Measurements from ENCODE around the gene LUZP1. TPM values are rescaled to one million over a fixed set of nuclear protein-coding genes. Genes with fewer than 3 reads are reported as not detected.

The LUZP1 gene
- total RNA-seq, 1 experiment from 2014 or later, result 22.4 TPM

DNA sequence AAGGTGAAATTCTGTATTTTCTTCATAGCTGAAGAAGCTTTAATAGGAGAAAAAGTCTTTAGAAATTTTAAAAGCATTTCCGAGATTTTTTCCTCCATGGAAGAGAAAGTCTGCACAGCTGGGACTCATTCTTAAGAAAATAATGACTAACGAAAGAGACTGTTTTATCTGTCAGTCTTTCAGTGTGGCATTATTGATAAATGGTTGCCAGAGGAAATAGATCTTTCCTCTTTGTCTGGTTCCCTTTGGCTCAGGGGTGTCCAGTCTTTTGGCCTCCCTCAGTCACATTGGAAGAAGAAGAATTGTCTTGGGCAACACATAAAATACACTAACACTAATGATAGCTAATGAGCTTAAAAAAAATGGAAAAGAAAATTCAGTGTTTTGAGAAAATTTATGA is 99.5 kb downstream of the LUZP1 start:
- Histone ChIP-seq H3K79me2 (ENCODE audit: insufficient read depth, low read length) (peaks cover 33% of the 10 kb centered on the region), H3K9ac (ENCODE audit: low read length) (no peak overlapping the region), H4K20me1 (ENCODE audit: insufficient read depth) (peaks cover 11% of the 10 kb centered on the region; the same call in 1 of the 2 replicates), H3K4me1 (ENCODE audit: control insufficient read depth in 1 of 2, insufficient read depth in 2 of 2, low read length in 2 of 2) (no peaks in the 10 kb centered on the region), H3K4me2 (ENCODE audit: low read length) (no peak overlapping the region), H3K9me3 (ENCODE audit: control insufficient read depth in 1 of 2, insufficient read depth in 1 of 2, low read depth in 1 of 2, low read length in 2 of 2) (no peaks in the 10 kb centered on the region), H3K36me3 (ENCODE audit: control insufficient read depth in 1 of 2, insufficient read depth in 2 of 2, low read length in 2 of 2) (peaks cover 52 to 53% of the 10 kb centered on the region in 2 experiments), H3K27ac (ENCODE audit: low read depth, low read length) (no peak overlapping the region), H2AFZ (ENCODE audit: low read depth, low read length, poor library complexity, severe bottlenecking) (no peak overlapping the region), H3K27me3 (ENCODE audit: insufficient read depth, low read length) (no peaks in the 10 kb centered on the region), H3K4me3 (replicated peaks in 1 of 2; ENCODE audit: low read depth in 1 of 2, low read length in 2 of 2) (no peak overlapping the region), H3K9me2 (ENCODE audit: insufficient read depth) (no peaks in the 10 kb centered on the region)
- TF ChIP-seq CEBPB (IDR thresholded peaks at IDR 0.05; ENCODE audit: low read depth), result no peak
- no peak for TF ChIP-seq FOSL1 (IDR thresholded peaks at IDR 0.05; ENCODE audit: low read depth)
- TF ChIP-seq ZNF274 (IDR thresholded peaks at IDR 0.05; ENCODE audit: low read depth, low read length), result no peak
- TF ChIP-seq, protein P1, sequence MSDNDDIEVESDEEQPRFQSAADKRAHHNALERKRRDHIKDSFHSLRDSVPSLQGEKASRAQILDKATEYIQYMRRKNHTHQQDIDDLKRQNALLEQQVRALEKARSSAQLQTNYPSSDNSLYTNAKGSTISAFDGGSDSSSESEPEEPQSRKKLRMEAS (IDR thresholded peaks at IDR 0.05), result no peak
- TF ChIP-seq SP1 (IDR thresholded peaks at IDR 0.05; ENCODE audit: low read depth), result no peak
- TF ChIP-seq ATF3 (IDR thresholded peaks at IDR 0.05), result no peak
- TF ChIP-seq EGR1 (IDR thresholded peaks at IDR 0.05; ENCODE audit: low read depth), result no peak
- TF ChIP-seq SIN3A (IDR thresholded peaks at IDR 0.05; ENCODE audit: low read depth), result no peak
- TF ChIP-seq EZH2 (IDR thresholded peaks at IDR 0.05), result no peak
- TF ChIP-seq, protein P2, sequence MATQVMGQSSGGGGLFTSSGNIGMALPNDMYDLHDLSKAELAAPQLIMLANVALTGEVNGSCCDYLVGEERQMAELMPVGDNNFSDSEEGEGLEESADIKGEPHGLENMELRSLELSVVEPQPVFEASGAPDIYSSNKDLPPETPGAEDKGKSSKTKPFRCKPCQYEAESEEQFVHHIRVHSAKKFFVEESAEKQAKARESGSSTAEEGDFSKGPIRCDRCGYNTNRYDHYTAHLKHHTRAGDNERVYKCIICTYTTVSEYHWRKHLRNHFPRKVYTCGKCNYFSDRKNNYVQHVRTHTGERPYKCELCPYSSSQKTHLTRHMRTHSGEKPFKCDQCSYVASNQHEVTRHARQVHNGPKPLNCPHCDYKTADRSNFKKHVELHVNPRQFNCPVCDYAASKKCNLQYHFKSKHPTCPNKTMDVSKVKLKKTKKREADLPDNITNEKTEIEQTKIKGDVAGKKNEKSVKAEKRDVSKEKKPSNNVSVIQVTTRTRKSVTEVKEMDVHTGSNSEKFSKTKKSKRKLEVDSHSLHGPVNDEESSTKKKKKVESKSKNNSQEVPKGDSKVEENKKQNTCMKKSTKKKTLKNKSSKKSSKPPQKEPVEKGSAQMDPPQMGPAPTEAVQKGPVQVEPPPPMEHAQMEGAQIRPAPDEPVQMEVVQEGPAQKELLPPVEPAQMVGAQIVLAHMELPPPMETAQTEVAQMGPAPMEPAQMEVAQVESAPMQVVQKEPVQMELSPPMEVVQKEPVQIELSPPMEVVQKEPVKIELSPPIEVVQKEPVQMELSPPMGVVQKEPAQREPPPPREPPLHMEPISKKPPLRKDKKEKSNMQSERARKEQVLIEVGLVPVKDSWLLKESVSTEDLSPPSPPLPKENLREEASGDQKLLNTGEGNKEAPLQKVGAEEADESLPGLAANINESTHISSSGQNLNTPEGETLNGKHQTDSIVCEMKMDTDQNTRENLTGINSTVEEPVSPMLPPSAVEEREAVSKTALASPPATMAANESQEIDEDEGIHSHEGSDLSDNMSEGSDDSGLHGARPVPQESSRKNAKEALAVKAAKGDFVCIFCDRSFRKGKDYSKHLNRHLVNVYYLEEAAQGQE (IDR thresholded peaks at IDR 0.05; ENCODE audit: low read depth), result no peak
- TF ChIP-seq YY1 (IDR thresholded peaks at IDR 0.05; ENCODE audit: extremely low read depth, insufficient replicate concordance, low read depth, low read length), result no peak
- TF ChIP-seq, protein P3, sequence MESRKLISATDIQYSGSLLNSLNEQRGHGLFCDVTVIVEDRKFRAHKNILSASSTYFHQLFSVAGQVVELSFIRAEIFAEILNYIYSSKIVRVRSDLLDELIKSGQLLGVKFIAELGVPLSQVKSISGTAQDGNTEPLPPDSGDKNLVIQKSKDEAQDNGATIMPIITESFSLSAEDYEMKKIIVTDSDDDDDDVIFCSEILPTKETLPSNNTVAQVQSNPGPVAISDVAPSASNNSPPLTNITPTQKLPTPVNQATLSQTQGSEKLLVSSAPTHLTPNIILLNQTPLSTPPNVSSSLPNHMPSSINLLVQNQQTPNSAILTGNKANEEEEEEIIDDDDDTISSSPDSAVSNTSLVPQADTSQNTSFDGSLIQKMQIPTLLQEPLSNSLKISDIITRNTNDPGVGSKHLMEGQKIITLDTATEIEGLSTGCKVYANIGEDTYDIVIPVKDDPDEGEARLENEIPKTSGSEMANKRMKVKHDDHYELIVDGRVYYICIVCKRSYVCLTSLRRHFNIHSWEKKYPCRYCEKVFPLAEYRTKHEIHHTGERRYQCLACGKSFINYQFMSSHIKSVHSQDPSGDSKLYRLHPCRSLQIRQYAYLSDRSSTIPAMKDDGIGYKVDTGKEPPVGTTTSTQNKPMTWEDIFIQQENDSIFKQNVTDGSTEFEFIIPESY (IDR thresholded peaks at IDR 0.05; ENCODE audit: extremely low read depth, insufficient replicate concordance, low read length), result no peak
- TF ChIP-seq ZFX (IDR thresholded peaks at IDR 0.05), result no peak
- no peak for TF ChIP-seq SRF (IDR thresholded peaks at IDR 0.05; ENCODE audit: low read depth)
- ATAC-seq (no peak), DNase-seq (ENCODE audit: low read depth, low spot score) (no peak)
- intact Hi-C loops (cut with micrococcal nuclease), result loop anchor here (1.0 kb wide), 1 partner anchor 9 kb away; no protein-coding TSS in a partner anchor
- POLR2A ChIA-PET, result interaction anchor here (0.6 kb wide), 1 partner anchor 135 kb away, joined by 4 read pairs; no protein-coding TSS in a partner anchor
- CTCF ChIA-PET, result no interaction called here
- no TSS peak for BruUV-seq (replicated peaks)
- RAD21 ChIA-PET (ENCODE audit: low non-redundant PET in 1 of 2, low total read pairs in 2 of 2, uncharacterized antibody in 2 of 2, unreplicated experiment in 2 of 2), result no interaction called here
